ENCODE data around the gene FPGS. TPM values are rescaled to one million over a fixed set of nuclear protein-coding genes. Genes with fewer than 3 reads are reported as not detected.

The FPGS gene
- total RNA-seq, 2 donors from 2014 or later: 31.6 to 55.1 TPM

- no peak for DNase-seq
- H3K9me3 ChIP-seq: no peaks in the 10 kb centered on the region
- H3K27ac ChIP-seq: peak overlapping the region; percentile 74
- H3K36me3 ChIP-seq: no peaks in the 10 kb centered on the region
- peak overlapping the region in 1 of 2 donors; percentile 12 for H3K9ac ChIP-seq (ENCODE audit: low read depth in 2 of 2, low read length in 2 of 2)
- no peak for TF ChIP-seq CTCF (IDR thresholded peaks at IDR 0.05)
- H3K4me1 ChIP-seq: peaks cover 8% of the 10 kb centered on the region
- no peaks in the 10 kb centered on the region for H3K27me3 ChIP-seq
- H3K4me3 ChIP-seq: peak overlapping the region; percentile 37
- intact Hi-C loops (cut with DNase I): no loop called here
These were observed 52.3 kb downstream of the FPGS start for GRCh38 chr9:127854960-127855359.

- no peak for TF ChIP-seq CTCF (IDR thresholded peaks at IDR 0.05)
- Histone ChIP-seq H3K27me3 (no peaks in the 10 kb centered on the region), H3K9me3 (no peaks in the 10 kb centered on the region), H3K4me3 (no peak overlapping the region), H3K4me1 (peaks cover 8% of the 10 kb centered on the region), H3K36me3 (no peaks in the 10 kb centered on the region), H3K27ac (no peak overlapping the region), H3K9ac (ENCODE audit: low read depth in 2 of 2, low read length in 2 of 2) (peak overlapping the region in 1 of 2 donors; percentile 32)
- no peak for DNase-seq
- intact Hi-C loops (cut with DNase I): no loop called here
These were observed 52.8 kb downstream of the FPGS start for GRCh38 chr9:127855522-127855921.

- Histone ChIP-seq H3K4me1 (peaks cover 8% of the 10 kb centered on the region), H3K9me3 (no peaks in the 10 kb centered on the region), H3K27ac (no peak overlapping the region), H3K36me3 (no peaks in the 10 kb centered on the region), H3K27me3 (no peaks in the 10 kb centered on the region), H3K4me3 (no peak overlapping the region), H3K9ac (ENCODE audit: low read depth in 2 of 2, low read length in 2 of 2) (peak overlapping the region in 1 of 2 donors; percentile 32)
- intact Hi-C loops (cut with DNase I): no loop called here
- no peak for DNase-seq
- no peak for TF ChIP-seq CTCF (IDR thresholded peaks at IDR 0.05)
These were observed 53.5 kb downstream of the FPGS start for GRCh38 chr9:127856094-127856728.

- TF ChIP-seq CTCF (IDR thresholded peaks at IDR 0.05): no peak
- Histone ChIP-seq H3K9me3 (no peaks in the 10 kb centered on the region), H3K36me3 (no peaks in the 10 kb centered on the region), H3K9ac (ENCODE audit: low read depth in 2 of 2, low read length in 2 of 2) (no peak overlapping the region), H3K27ac (no peak overlapping the region), H3K27me3 (no peaks in the 10 kb centered on the region), H3K4me3 (no peak overlapping the region), H3K4me1 (peaks cover 8% of the 10 kb centered on the region)
- no peak for DNase-seq
- intact Hi-C loops (cut with DNase I): no loop called here
These were observed 54.0 kb downstream of the FPGS start for GRCh38 chr9:127856729-127857116.

GRCh38 chr9:127857278-127857677 lies 54.6 kb downstream of the FPGS start:
- no peaks in the 10 kb centered on the region for H3K27me3 ChIP-seq
- H3K9ac ChIP-seq (ENCODE audit: low read depth in 2 of 2, low read length in 2 of 2): no peak overlapping the region
- intact Hi-C loops (cut with DNase I): no loop called here
- TF ChIP-seq CTCF (IDR thresholded peaks at IDR 0.05): no peak
- H3K36me3 ChIP-seq: no peaks in the 10 kb centered on the region
- no peak overlapping the region for H3K4me3 ChIP-seq
- H3K27ac ChIP-seq: no peak overlapping the region
- H3K9me3 ChIP-seq: no peaks in the 10 kb centered on the region
- no peak for DNase-seq
- H3K4me1 ChIP-seq: peaks cover 8% of the 10 kb centered on the region
